PC-9 (cell line): Measurements from ENCODE around the gene RFX2. TPM values are rescaled to one million over a fixed set of nuclear protein-coding genes. Genes with fewer than 3 reads are reported as not detected.

Experiments used
- BruUV-seq: library from RNA; stranded (reverse); fragments of 400-500 nt; replicated peaks from 2 replicates; lab custom pipeline; 2021; lab: Mats Ljungman, UMichigan
- CTCF ChIA-PET: fragments of 300-600 bp; sonication (Branson Sonifier 250); formaldehyde crosslinking; loops from one replicate; lab custom pipeline; 2022; ENCODE audit warnings: antibody characterized with exemption; lab: Charles Lee
- POLR2A ChIA-PET: fragments of 300-600 bp; sonication (Branson Sonifier 250); formaldehyde crosslinking; loops from one replicate; lab custom pipeline; 2022; ENCODE audit warnings: antibody characterized with exemption; ENCODE audit not compliant: unreplicated experiment; lab: Charles Lee
- DNase-seq, 2 experiments: peaks; one replicate each; pipeline versions ENCODE4 v3.0.0 to v3.0.0-alpha.2; 2015 to 2022; ENCODE audit warnings: mixed read lengths in 1 of 2
- H2AFZ ChIP-seq: fragments of 200-600 bp; sonication (generic); 2 replicates; pipeline ENCODE4 v1.8.1; 2017; ENCODE audit warnings: antibody characterized with exemption
- H3F3A ChIP-seq: fragments of 200-600 bp; sonication (generic); 2 replicates; pipeline ENCODE4 v1.8.1; 2017; ENCODE audit warnings: antibody characterized with exemption, mild to moderate bottlenecking, low read depth; ENCODE audit not compliant: insufficient read depth
- H3K27ac ChIP-seq: fragments of 200-600 bp; sonication (generic); 2 replicates; pipeline ENCODE4 v1.6.1; 2016; ENCODE audit warnings: mixed run types
- H3K27me3 ChIP-seq: fragments of 200-600 bp; sonication (generic); 2 replicates; pipeline ENCODE4 v1.6.1; 2016; ENCODE audit warnings: low read depth, mixed run types; ENCODE audit not compliant: insufficient read depth
- H3K36me3 ChIP-seq: fragments of 200-600 bp; sonication (generic); 2 replicates; pipeline ENCODE4 v1.6.1; 2016; ENCODE audit warnings: low read depth, mixed run types
- H3K4me1 ChIP-seq: fragments of 200-600 bp; sonication (generic); replicated peaks from 2 replicates; pipeline ENCODE4 v1.6.1; 2016; ENCODE audit warnings: mixed run types; ENCODE audit not compliant: insufficient read depth
- H3K4me2 ChIP-seq: fragments of 200-600 bp; sonication (generic); 2 replicates; pipeline ENCODE4 v1.6.1; 2017; ENCODE audit warnings: mixed run types
- H3K4me3 ChIP-seq: fragments of 200-600 bp; sonication (generic); 2 replicates; pipeline ENCODE4 v1.6.1; 2016; ENCODE audit warnings: mixed run types
- H3K79me2 ChIP-seq: fragments of 200-600 bp; sonication (generic); 2 replicates; pipeline ENCODE4 v1.6.1; 2017; ENCODE audit warnings: low read depth, mixed run types
- H3K9me2 ChIP-seq: fragments of 200-600 bp; sonication (generic); 2 replicates; pipeline ENCODE4 v1.8.1; 2017; ENCODE audit warnings: mild to moderate bottlenecking; ENCODE audit not compliant: insufficient read depth
- H3K9me3 ChIP-seq: fragments of 200-600 bp; sonication (generic); 2 replicates; pipeline ENCODE4 v1.8.1; 2016; ENCODE audit warnings: low read depth; ENCODE audit not compliant: insufficient read depth
- H4K20me1 ChIP-seq: fragments of 200-600 bp; sonication (generic); 2 replicates; pipeline ENCODE4 v1.8.1; 2017; ENCODE audit not compliant: insufficient read depth
- EZH2 ChIP-seq: fragments of 200-600 bp; sonication (generic); IDR thresholded peaks from 2 replicates; pipeline ENCODE4 v1.8.0; 2017; ENCODE audit warnings: antibody characterized with exemption, low read depth
- intact Hi-C: fragments of 100-400 bp; cut with micrococcal nuclease; formaldehyde crosslinking; loops from one replicate; pipeline ENCODE4 v1.10.0; 2022; ENCODE audit not compliant: unreplicated experiment
- total RNA-seq: library from RNA; stranded (reverse); gene quantifications from 2 replicates; pipeline ENCODE4 v1.2.3, GENCODE V29; 2021
- TF ChIP-seq, protein P1 (sequence below): fragments of 200-600 bp; sonication (generic); conservative IDR thresholded peaks from 2 replicates; pipeline ENCODE4 v1.6.1; 2017; ENCODE audit warnings: mixed run types, antibody characterized with exemption, mild to moderate bottlenecking, moderate library complexity

Gene RFX2
- total RNA-seq, 1 experiment from 2014 or later: 11.6 TPM

DNA sequence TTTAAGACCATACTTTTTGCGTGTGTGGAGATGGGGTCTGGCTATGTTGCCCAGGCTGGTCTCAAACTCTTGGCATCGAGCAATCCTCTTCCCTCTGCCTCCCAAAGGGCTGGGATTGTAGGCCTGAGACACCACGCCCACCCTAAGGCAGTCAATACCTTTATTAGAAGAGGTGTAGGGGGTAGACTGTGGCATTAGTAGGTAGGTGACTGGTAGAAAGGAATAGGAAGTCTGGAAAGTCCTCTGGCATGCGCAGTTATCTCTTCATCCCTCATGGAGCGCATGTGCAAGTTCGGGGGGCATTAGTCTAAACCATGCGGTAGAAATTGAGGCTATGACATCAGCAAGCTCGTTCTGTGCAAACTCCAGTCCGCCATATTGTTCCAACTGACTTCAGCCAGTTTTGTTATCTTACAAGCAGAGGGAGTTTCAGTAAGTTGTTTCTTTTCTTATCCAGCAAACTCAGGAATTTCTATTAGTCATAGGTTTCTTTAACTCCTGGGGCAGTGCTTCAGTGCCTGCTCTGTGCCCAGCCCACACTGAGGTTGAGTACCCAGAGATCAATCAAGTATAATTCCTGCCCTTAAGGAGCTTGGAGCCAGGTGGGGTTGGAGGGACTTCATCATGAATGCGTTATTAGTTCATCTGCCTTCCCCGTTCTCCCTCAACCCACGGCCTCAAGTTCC is 125.1 kb downstream of the RFX2 start:
- no peak for TF ChIP-seq EZH2
- TF ChIP-seq, protein P1, sequence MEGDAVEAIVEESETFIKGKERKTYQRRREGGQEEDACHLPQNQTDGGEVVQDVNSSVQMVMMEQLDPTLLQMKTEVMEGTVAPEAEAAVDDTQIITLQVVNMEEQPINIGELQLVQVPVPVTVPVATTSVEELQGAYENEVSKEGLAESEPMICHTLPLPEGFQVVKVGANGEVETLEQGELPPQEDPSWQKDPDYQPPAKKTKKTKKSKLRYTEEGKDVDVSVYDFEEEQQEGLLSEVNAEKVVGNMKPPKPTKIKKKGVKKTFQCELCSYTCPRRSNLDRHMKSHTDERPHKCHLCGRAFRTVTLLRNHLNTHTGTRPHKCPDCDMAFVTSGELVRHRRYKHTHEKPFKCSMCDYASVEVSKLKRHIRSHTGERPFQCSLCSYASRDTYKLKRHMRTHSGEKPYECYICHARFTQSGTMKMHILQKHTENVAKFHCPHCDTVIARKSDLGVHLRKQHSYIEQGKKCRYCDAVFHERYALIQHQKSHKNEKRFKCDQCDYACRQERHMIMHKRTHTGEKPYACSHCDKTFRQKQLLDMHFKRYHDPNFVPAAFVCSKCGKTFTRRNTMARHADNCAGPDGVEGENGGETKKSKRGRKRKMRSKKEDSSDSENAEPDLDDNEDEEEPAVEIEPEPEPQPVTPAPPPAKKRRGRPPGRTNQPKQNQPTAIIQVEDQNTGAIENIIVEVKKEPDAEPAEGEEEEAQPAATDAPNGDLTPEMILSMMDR: no peak
- no TSS peak for BruUV-seq
- ChIA-PET CTCF (interaction anchor here (1.0 kb wide), 1 partner anchor 752 kb away, joined by 3 read pairs; the partner anchor contains the start of gene GPR108), POLR2A (interaction anchor here (0.6 kb wide), 2 partner anchors 92 to 803 kb away, joined by 3 to 6 read pairs; no protein-coding TSS in a partner anchor)
- intact Hi-C loops: loop anchor here (5.0 to 10.0 kb wide), 3 partner anchors 142 to 877 kb away; partner anchors contain the start of gene NRTN
- no peaks in the 10 kb centered on the region for H3K27me3 ChIP-seq
- no peak overlapping the region for H3K27ac ChIP-seq
- H3K79me2 ChIP-seq: no peaks in the 10 kb centered on the region
- H3K4me1 ChIP-seq: 0 out of 2 replicates have a peak, but pooled peaks cover 5% of the 10 kb centered on the region
- peak; percentile 18 to 75 for DNase-seq
- H4K20me1 ChIP-seq: no peaks in the 10 kb centered on the region
- H3F3A ChIP-seq: no peaks in the 10 kb centered on the region; the same call in 1 of the 2 replicates
- no peak overlapping the region for H3K4me2 ChIP-seq
- no peak overlapping the region for H3K4me3 ChIP-seq
- H3K9me2 ChIP-seq: no peaks in the 10 kb centered on the region
- H3K36me3 ChIP-seq: no peaks in the 10 kb centered on the region
- no peak overlapping the region for H2AFZ ChIP-seq
- no peaks in the 10 kb centered on the region for H3K9me3 ChIP-seq

DNA sequence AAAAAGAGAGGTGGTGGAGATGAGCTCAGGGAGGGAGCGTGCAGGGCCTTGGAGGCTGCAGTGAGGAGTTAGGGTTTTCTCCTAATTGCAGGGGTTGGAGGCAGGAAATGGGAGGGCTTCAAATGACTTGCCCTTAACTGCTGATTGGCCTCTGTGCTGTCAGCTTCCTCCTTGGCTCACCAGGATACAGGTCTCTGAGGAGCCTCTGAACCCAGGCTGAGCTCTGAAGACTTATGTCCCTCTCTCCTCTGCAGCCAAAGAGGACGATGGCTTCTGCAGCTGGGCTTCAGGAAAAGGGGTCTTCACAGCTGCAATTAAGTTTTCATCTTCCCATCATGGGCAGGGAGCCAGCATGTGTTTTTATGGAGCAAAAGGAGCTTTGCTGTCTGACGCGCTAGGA is 125.7 kb downstream of the RFX2 start:
- Histone ChIP-seq H3K4me1 (0 out of 2 replicates have a peak, but pooled peaks cover 5% of the 10 kb centered on the region), H3K9me3 (no peaks in the 10 kb centered on the region), H3K36me3 (no peaks in the 10 kb centered on the region), H3K9me2 (no peaks in the 10 kb centered on the region), H2AFZ (no peak overlapping the region), H3K27me3 (no peaks in the 10 kb centered on the region), H3K79me2 (no peaks in the 10 kb centered on the region), H3K4me3 (no peak overlapping the region), H4K20me1 (no peaks in the 10 kb centered on the region), H3F3A (no peaks in the 10 kb centered on the region; the same call in 1 of the 2 replicates), H3K4me2 (no peak overlapping the region), H3K27ac (no peak overlapping the region)
- no TSS peak for BruUV-seq
- intact Hi-C loops: loop anchor here (10.0 kb wide), 1 partner anchor 180 kb away; the partner anchor contains the start of gene NRTN
- TF ChIP-seq EZH2: no peak
- TF ChIP-seq, protein P1: no peak
- CTCF ChIA-PET: interaction anchor here (1.0 kb wide), 1 partner anchor 753 kb away, joined by 3 read pairs; the partner anchor contains the start of gene GPR108
- POLR2A ChIA-PET: interaction anchor here (0.6 kb wide), 1 partner anchor 804 kb away, joined by 6 read pairs; no protein-coding TSS in a partner anchor
- no peak for DNase-seq

DNA sequence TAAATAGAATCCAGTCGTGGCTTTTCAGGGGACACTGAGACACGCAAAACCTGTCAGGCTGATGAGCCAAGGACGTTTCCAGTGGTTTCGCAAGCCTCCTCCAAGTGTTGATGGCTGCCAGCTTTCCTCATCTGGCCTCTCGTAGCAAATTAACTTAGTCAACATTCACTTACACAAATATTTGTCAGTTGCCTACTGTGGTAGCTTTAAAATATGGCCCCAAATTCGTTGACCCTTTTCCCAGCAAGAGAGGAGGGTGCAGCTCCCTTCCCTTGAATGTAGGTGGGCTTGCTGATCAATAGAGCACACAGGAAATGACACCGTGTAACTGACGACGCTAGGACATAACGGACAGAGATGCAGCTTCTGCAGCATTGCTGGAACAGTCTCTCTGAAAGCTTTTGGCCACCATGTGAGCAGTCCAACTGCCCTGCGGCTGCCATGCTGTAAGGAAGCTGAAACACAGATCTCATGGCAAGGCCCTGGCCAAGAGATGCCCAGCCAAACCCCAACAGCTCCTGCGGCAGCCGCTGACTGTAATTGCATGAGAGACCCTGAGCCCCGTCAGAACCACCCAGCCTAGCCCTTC is 126.8 kb downstream of the RFX2 start:
- CTCF ChIA-PET: no interaction called here
- POLR2A ChIA-PET: no interaction called here

More for the DNA sequence above, 126.8 kb downstream of the RFX2 start:
- Histone ChIP-seq H4K20me1 (no peaks in the 10 kb centered on the region), H3K27me3 (no peaks in the 10 kb centered on the region), H2AFZ (no peak overlapping the region), H3K27ac (no peak overlapping the region), H3F3A (no peaks in the 10 kb centered on the region; the same call in 1 of the 2 replicates), H3K9me3 (no peaks in the 10 kb centered on the region), H3K4me3 (no peak overlapping the region), H3K9me2 (no peaks in the 10 kb centered on the region), H3K79me2 (peaks cover 7% of the 10 kb centered on the region), H3K4me1 (0 out of 2 replicates have a peak, but pooled peaks cover 10% of the 10 kb centered on the region), H3K36me3 (no peaks in the 10 kb centered on the region), H3K4me2 (no peak overlapping the region)
- BruUV-seq: no TSS peak
- intact Hi-C loops: loop anchor here (10.0 kb wide), 1 partner anchor 179 kb away; the partner anchor contains the start of gene NRTN
- DNase-seq: no peak
- TF ChIP-seq EZH2: no peak
